Kidney epithelial cell (primary cell): ENCODE measurements around the gene UCN2. TPM values are rescaled to one million over a fixed set of nuclear protein-coding genes. Genes with fewer than 3 reads are reported as not detected.

Source experiments
- DNase-seq: peaks from one replicate; pipeline ENCODE4 v3.0.0-alpha.2; 2010; ENCODE audit warnings: low read depth
- H3K27me3 ChIP-seq: 2 replicates; pipeline ENCODE4 v1.6.0; 2011; ENCODE audit warnings: low read length; ENCODE audit not compliant: control insufficient read depth, insufficient read depth
- H3K36me3 ChIP-seq: 2 replicates; pipeline ENCODE4 v1.5.1; 2011; ENCODE audit warnings: low read length; ENCODE audit not compliant: control insufficient read depth, insufficient read depth
- H3K4me3 ChIP-seq: 2 replicates; pipeline ENCODE4 v1.5.1; 2011; ENCODE audit warnings: low read depth, mild to moderate bottlenecking, control low read depth, low read length
- CTCF ChIP-seq: IDR thresholded peaks from 2 replicates; pipeline ENCODE4 v1.5.1; 2011; ENCODE audit warnings: mild to moderate bottlenecking, moderate library complexity, low read length, control low read depth, inconsistent platforms; ENCODE audit not compliant: insufficient read depth, poor library complexity, severe bottlenecking
- total RNA-seq: library from RNA; depleted of rRNA; stranded (reverse); fragments of >200 nt; gene quantifications from 2 replicates; pipeline ENCODE4 v1.2.3, GENCODE V29; 2015

UCN2 gene
- total RNA-seq, 1 donor from 2014 or later: 26.1 TPM

- TF ChIP-seq CTCF: no peak
- no peaks in the 10 kb centered on the region for H3K36me3 ChIP-seq
These were observed 44.3 kb downstream of the UCN2 start for GRCh38 chr3:48519277-48519643.

DNA sequence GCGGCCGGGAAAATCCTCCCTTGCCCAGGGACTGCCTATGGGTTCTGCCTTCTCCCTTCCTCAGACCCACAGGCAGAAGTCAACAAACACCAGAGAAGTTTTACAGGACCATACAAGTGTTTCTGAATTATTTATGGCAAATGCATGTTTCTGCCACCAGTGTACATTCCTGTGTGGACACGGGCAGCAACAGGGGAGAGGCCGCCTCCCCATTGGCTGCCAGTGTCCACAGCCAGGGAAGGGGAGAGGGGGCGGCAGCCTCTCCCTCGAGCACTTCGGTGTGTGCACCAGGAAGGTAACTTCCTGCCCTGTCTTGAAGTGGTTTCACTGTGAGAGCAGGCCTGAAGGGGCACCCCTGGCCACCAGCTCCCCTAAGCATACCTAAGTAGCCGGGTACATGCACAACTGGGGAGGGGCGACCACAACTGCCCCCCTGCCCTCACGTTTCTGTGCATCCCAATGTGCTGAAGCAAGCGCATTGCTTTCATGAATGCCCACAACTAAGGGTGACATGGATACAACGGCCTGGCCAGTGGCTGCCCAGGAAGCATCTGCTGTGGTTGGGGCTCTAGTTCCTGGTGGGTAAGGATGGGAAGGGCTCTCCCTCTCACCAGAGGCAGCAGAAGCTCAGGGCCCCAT lies 44.8 kb downstream of the UCN2 start:
- no peak for DNase-seq
- Histone ChIP-seq H3K27me3 (no peaks in the 10 kb centered on the region), H3K36me3 (no peaks in the 10 kb centered on the region), H3K4me3 (no peak overlapping the region)
- TF ChIP-seq CTCF: no peak

More at GRCh38 chr3:48519277-48519643, 44.3 kb downstream of the UCN2 start:
- H3K4me3 ChIP-seq: no peak overlapping the region
- no peaks in the 10 kb centered on the region for H3K27me3 ChIP-seq
- DNase-seq: no peak

DNA sequence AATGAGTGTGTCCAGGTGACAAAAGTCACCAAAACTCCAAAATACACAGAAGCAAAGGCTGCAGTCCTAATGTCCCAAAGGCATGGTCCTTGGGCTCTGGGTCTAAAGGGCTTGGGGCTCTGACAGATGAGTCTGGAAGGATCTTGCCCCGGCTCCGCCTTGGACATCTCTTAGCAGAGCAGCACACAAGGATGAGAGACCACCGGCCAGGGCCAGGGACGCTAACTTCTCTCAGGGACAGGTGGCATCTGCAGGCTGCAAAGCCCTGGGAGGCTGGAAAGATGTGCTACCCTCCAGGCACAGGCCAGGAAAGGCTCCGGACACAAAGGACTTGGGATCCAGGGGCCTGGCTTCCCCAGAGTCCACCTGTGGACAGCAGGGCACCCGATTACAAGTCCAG lies 45.5 kb downstream of the UCN2 start:
- no peaks in the 10 kb centered on the region for H3K27me3 ChIP-seq
- H3K4me3 ChIP-seq: no peak overlapping the region
- H3K36me3 ChIP-seq: no peaks in the 10 kb centered on the region
- no peak for DNase-seq
- TF ChIP-seq CTCF: no peak

DNA sequence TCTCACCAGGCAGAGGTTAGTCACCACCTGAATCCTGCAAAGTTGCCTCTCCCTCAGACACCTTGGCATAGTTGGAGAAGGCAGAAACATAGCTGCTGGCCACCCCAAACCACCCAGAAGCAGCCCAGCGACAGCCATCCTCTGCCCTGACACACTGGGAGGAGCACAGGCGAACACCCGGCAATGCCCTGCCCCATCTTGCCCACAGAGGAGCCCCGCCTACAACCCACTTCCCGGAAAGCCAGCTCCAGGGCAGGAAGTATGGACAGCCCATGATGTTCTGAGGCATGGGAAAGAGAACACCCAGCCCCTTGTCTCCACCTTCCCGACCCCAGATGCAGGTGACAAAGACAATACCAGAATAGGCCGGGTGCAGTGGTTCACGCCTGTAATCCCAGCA lies 47.0 kb downstream of the UCN2 start:
- no peak overlapping the region for H3K4me3 ChIP-seq
- H3K27me3 ChIP-seq: no peaks in the 10 kb centered on the region
- no peaks in the 10 kb centered on the region for H3K36me3 ChIP-seq
- TF ChIP-seq CTCF: no peak
- no peak for DNase-seq

DNA sequence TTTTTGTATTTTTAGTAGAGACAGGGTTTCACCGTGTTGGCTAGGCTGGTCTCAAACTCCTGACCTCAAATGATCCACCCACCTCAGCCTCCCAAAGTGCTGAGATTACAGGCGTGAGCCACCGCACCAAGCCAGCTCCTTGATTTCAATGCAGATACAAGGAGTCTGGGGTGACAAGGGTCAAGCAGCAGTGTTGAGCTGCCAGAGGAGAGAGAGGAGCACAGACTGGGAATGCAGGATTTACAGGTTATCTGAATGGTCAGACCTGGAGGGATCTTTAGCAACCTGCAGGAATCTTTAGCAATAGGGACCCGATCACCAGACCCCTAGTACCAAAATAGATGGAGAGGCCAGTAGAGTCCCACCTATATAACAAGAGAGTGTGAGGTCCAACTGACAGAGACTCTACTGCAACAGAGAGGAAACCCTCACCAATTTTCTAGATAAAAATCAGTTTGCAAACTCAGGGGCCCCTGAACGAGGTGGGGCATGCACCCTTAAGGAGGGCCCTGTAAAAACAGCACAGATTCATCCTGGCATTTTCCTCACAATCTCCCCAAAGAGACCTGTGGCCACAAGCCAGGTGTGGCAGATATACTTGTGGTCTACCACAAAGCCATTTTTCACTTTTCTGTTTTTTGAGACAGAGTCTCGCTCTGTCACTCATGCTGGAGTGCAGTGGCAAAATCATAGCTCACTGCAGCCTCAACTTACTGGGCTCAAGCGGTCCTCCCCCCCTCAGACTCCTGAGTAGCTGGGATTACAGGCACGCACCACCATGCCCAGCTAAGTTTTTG lies 49.0 kb downstream of the UCN2 start:
- TF ChIP-seq CTCF: no peak
- Histone ChIP-seq H3K36me3 (no peaks in the 10 kb centered on the region), H3K4me3 (no peak overlapping the region), H3K27me3 (no peaks in the 10 kb centered on the region)
- no peak for DNase-seq

Other genes starting within 250 kb of the UCN2 start
- gene SPINK8, start 230.1 kb downstream of the UCN2 start, total RNA-seq: not detected in 2 replicates
- gene FBXW12, start 191.6 kb downstream of the UCN2 start, total RNA-seq: 0.46 TPM in 1 of 2 replicates, not detected in the other
- gene PLXNB1, start 133.7 kb downstream of the UCN2 start, total RNA-seq: 115 and 137 TPM in 2 replicates
- gene CCDC51, start 123.7 kb downstream of the UCN2 start, total RNA-seq: 39.2 and 46.4 TPM in 2 replicates
- 374 and 462 TPM in 2 replicates for gene TMA7, start 123.5 kb downstream of the UCN2 start, total RNA-seq
- 5.7 and 6.8 TPM in 2 replicates for gene ATRIP, start 117.0 kb downstream of the UCN2 start, total RNA-seq
- gene SHISA5, start 59.6 kb downstream of the UCN2 start, total RNA-seq: 231 and 248 TPM in 2 replicates
- gene PFKFB4, start 7.0 kb downstream of the UCN2 start, total RNA-seq: 22.4 and 24.1 TPM in 2 replicates
- gene COL7A1, start 31.5 kb upstream of the UCN2 start, total RNA-seq: 337 and 348 TPM in 2 replicates
- gene UQCRC1, start 45.9 kb upstream of the UCN2 start, total RNA-seq: 413 and 435 TPM in 2 replicates
- gene TMEM89, start 58.0 kb upstream of the UCN2 start, total RNA-seq: not detected in 2 replicates
- gene SLC26A6, start 71.7 kb upstream of the UCN2 start, total RNA-seq: 32.8 and 54.2 TPM in 2 replicates
- gene CELSR3, start 99.1 kb upstream of the UCN2 start, total RNA-seq: 5.2 and 5.6 TPM in 2 replicates
- 15.3 and 34.0 TPM in 2 replicates for gene NCKIPSD, start 122.1 kb upstream of the UCN2 start, total RNA-seq
- gene IP6K2, start 153.4 kb upstream of the UCN2 start, total RNA-seq: 81.2 and 109 TPM in 2 replicates